NT2/D1 (cell line): ENCODE data around the gene SLC30A2.

Source experiments
- SUZ12 ChIP-seq: IDR thresholded peaks from 2 replicates; pipeline ENCODE4 v1.6.1; 2011; ENCODE audit not compliant: insufficient read length, insufficient read depth; ENCODE audit errors: extremely low read depth
- YY1 ChIP-seq: IDR thresholded peaks from 2 replicates; pipeline ENCODE4 v1.6.1; 2011; ENCODE audit not compliant: insufficient read length, insufficient read depth

- no peak for TF ChIP-seq YY1
- no peak for TF ChIP-seq SUZ12
Measured at GRCh38 chr1:25996966-25997827, 48.7 kb downstream of the SLC30A2 start.
